Right atrium auricular region (tissue), 2 donors: ENCODE data around the gene MYO18B. TPM values are rescaled to one million over a fixed set of nuclear protein-coding genes. Genes with fewer than 3 reads are reported as not detected.

ENCODE experiments used
- DNase-seq: peaks from one replicate; pipeline ENCODE4 v3.0.0-alpha.2; 2019; ENCODE audit warnings: low spot score
- H3K27ac ChIP-seq, 2 donors: fragments of 200-600 bp; sonication (generic); 1 replicate in 1 of 2; 2 replicates in 1 of 2; pipeline ENCODE4 v1.5.1; 2016 to 2019
- H3K27me3 ChIP-seq, 2 donors: fragments of 200-600 bp; sonication (generic); one replicate each; pipeline versions ENCODE4 v1.5.1 to v1.6.0; 2017 to 2019
- H3K36me3 ChIP-seq: fragments of 200-600 bp; sonication (generic); one replicate; pipeline ENCODE4 v1.5.1; 2016
- H3K4me1 ChIP-seq, 2 donors: fragments of 200-600 bp; sonication (generic); one replicate each; pipeline versions ENCODE4 v1.5.1 to v1.6.0; 2017 to 2019
- H3K4me3 ChIP-seq, 2 donors: fragments of 200-600 bp; sonication (generic); 1 replicate in 1 of 2; 2 replicates in 1 of 2; pipeline ENCODE4 v1.5.1; 2017 to 2019; ENCODE audit warnings: mild to moderate bottlenecking in 1 of 2, moderate library complexity in 1 of 2
- H3K9me3 ChIP-seq, 2 donors: fragments of 200-600 bp; sonication (generic); one replicate each; pipeline ENCODE4 v1.5.1; 2019
- total RNA-seq, 2 donors: library from RNA; depleted of rRNA; stranded (reverse); fragments of >200 nt; gene quantifications; one replicate each; pipeline ENCODE4 v1.1.0, GENCODE V29; 2016
- TF ChIP-seq, protein P1 (sequence below), 2 donors: fragments of 200-600 bp; sonication (generic); IDR thresholded peaks; one replicate each; pipeline ENCODE4 v1.5.1; 2019; ENCODE audit warnings: antibody characterized with exemption in 2 of 2

The MYO18B gene
- total RNA-seq, 2 donors from 2014 or later: 119 to 247 TPM

DNA sequence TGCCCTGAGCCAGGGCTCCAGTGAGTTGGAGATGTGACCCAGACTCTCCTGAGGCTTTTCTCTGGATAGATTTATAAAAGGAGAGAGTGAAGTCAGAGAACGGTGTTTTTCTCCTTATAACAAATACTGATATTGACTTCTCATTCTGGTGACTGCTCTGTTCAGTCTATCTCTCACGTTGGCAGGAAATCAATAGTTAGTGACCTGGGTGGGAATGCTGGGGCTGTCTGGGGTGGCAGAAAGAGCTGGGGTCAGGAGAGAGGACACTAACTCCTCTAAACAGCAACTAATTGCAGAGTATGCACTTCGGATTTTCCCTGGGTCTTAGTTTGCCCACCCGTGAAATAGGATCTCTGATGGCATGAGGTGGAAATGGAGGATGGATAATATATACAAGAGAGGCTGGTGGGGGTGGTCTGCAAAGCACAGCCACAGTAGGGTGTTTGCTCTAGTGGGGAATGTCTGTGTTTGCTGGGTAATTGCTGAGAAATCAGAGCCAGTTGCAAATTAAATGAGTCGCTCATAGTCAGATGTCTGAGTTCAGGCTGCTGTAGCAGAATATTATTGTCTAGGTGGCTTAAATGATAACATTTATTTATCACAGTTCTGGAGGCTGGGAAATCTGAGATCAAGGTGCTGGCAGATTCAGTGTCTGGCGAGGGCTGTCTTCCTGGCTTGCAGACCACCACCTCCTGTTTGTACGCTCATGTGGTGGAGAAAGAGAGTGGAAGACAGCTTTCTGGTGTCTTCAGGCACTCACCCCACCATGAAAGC, 167.8 kb downstream of the MYO18B start:
- Histone ChIP-seq H3K27me3 (no peaks in the 10 kb centered on the region), H3K27ac (no peak overlapping the region), H3K4me1 (no peaks in the 10 kb centered on the region), H3K4me3 (no peak overlapping the region), H3K9me3 (no peaks in the 10 kb centered on the region), H3K36me3 (peaks cover 72% of the 10 kb centered on the region)
- TF ChIP-seq, protein P1, sequence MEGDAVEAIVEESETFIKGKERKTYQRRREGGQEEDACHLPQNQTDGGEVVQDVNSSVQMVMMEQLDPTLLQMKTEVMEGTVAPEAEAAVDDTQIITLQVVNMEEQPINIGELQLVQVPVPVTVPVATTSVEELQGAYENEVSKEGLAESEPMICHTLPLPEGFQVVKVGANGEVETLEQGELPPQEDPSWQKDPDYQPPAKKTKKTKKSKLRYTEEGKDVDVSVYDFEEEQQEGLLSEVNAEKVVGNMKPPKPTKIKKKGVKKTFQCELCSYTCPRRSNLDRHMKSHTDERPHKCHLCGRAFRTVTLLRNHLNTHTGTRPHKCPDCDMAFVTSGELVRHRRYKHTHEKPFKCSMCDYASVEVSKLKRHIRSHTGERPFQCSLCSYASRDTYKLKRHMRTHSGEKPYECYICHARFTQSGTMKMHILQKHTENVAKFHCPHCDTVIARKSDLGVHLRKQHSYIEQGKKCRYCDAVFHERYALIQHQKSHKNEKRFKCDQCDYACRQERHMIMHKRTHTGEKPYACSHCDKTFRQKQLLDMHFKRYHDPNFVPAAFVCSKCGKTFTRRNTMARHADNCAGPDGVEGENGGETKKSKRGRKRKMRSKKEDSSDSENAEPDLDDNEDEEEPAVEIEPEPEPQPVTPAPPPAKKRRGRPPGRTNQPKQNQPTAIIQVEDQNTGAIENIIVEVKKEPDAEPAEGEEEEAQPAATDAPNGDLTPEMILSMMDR (IDR thresholded peaks at IDR 0.05): no peak
- no peak for DNase-seq

DNA sequence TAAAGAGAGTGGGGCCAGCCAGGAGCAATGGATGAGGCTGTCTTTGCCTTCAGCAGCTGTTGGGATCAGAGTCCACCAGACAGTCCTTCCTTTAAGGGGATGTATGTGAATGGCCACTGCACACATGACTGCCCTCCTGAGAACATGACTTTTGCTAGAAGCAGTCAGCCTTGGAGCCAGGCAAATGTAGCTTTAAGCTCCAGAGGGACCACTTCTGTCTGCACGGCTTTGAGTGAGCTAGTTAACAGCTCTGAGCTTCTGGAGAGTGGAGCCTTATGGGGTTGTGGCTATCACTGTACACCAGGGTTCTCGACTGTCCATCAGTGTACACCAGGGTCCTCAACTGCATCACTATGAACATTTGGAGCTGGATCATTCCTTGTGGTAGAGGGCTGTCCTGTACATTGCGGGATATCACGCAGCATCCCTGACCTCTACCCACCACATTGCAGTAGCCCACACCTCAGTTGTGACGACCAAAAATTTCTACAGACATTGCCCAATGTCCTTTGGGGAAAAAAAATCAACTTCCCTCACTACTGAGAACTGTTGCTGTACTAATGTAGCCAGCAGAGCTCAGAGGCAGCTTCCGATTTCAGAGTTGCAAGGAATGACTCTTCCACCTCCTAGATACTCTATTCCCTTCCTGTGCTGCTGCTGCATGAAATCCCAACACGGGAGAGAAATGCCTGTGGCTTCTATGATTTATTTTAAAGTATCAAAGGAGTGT, 169.4 kb downstream of the MYO18B start:
- Histone ChIP-seq H3K9me3 (no peaks in the 10 kb centered on the region), H3K4me3 (no peak overlapping the region), H3K27me3 (no peaks in the 10 kb centered on the region), H3K36me3 (peaks cover 70% of the 10 kb centered on the region), H3K27ac (no peak overlapping the region), H3K4me1 (no peaks in the 10 kb centered on the region)
- TF ChIP-seq, protein P1 (IDR thresholded peaks at IDR 0.05): no peak
- no peak for DNase-seq

DNA sequence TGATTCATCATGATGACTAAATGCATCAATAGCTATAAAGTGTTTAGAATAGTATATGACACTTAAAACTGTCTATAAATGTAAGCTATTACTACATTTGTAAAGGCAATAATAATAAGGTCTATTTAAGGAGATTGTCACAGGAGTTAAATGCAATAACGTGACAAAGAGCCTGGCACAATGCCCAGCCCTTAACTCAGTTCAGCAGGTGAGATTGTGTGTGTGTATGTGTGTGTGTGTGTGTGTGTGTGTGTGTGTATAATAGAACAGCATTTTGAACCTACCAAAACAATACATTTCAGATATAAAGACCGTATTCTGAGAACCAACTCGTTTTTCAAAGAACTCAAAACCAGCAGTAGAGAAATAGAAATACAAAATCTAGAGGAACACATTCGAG, 177.5 kb downstream of the MYO18B start:
- H3K4me3 ChIP-seq: no peak overlapping the region
- H3K4me1 ChIP-seq: no peaks in the 10 kb centered on the region
- H3K27me3 ChIP-seq: no peaks in the 10 kb centered on the region
- TF ChIP-seq, protein P1 (IDR thresholded peaks at IDR 0.05): no peak
- H3K36me3 ChIP-seq: peaks cover 69% of the 10 kb centered on the region
- DNase-seq: no peak
- no peaks in the 10 kb centered on the region for H3K9me3 ChIP-seq
- H3K27ac ChIP-seq: no peak overlapping the region

DNA sequence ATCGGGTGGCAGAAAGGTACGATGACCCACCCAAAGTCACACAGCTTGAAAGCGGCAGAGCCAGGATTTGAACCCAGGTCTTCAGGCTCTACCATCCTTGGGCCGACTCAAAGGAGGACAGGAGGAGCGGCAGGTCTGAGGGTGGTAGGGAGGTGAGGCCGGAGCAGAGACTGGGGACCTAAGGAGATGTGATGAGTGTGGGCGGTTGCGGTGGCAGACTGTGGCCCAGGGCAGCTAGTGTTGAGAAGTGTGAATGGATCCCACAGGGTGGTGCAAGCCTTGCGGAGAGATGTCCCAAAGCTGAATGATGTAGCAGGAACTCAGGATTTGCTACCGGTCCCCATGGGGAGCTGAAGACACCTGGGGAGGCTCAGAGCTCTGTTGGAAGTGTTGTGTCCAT, 180.2 kb downstream of the MYO18B start:
- Histone ChIP-seq H3K27me3 (no peaks in the 10 kb centered on the region), H3K27ac (no peak overlapping the region)
- TF ChIP-seq, protein P1 (IDR thresholded peaks at IDR 0.05): no peak

DNA sequence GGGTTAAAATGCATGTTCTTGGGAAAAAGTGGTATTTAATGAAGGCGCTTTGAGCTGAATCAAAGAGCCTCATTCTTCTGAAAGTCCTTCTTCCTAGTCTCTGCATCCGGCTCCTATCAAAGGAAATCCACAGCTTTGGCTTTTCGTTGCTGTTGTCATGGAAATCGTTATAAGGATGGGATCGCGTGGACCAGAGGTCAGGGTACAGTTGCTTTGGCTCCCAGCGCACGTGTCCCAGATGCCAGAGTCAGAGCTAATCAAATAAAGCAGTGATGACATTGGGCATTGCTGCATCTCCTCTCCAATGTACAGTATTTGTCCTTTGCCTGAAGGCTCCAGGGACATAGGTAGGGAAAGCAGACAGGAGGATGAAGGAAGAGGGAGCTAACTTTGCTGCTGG, 181.9 kb downstream of the MYO18B start:
- Histone ChIP-seq H3K4me3 (no peak overlapping the region), H3K9me3 (no peaks in the 10 kb centered on the region), H3K4me1 (no peaks in the 10 kb centered on the region), H3K27ac (no peak overlapping the region), H3K27me3 (no peaks in the 10 kb centered on the region), H3K36me3 (peaks cover 61% of the 10 kb centered on the region)
- TF ChIP-seq, protein P1 (IDR thresholded peaks at IDR 0.05): no peak
- DNase-seq: no peak

More for the DNA sequence above, 180.2 kb downstream of the MYO18B start:
- peaks cover 66% of the 10 kb centered on the region for H3K36me3 ChIP-seq
- H3K4me1 ChIP-seq: no peaks in the 10 kb centered on the region
- no peak for DNase-seq
- no peak overlapping the region for H3K4me3 ChIP-seq
- no peaks in the 10 kb centered on the region for H3K9me3 ChIP-seq
